Measurements from ENCODE around the gene UIMC1.

DNA sequence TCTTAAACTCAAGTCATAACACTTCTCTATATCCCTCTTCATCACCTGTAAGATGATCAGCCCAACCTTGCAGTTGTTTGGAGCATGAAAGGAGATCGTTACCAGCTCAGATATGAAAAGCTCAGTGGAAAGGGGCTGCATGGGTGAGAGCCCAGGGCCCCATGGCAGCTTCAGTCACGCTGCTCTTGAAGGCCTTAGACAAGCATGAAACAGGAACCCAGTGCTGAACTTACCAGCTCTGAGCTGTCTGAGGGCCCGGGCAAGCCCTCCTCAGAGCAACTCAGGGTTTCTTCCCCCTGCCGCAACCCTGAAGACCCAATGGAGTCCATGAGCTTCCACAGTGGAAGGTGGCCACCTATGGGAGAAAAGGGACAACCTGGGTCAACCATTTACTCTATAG is 110.7 kb downstream of the UIMC1 start:
- TF ChIP-seq, protein P1, sequence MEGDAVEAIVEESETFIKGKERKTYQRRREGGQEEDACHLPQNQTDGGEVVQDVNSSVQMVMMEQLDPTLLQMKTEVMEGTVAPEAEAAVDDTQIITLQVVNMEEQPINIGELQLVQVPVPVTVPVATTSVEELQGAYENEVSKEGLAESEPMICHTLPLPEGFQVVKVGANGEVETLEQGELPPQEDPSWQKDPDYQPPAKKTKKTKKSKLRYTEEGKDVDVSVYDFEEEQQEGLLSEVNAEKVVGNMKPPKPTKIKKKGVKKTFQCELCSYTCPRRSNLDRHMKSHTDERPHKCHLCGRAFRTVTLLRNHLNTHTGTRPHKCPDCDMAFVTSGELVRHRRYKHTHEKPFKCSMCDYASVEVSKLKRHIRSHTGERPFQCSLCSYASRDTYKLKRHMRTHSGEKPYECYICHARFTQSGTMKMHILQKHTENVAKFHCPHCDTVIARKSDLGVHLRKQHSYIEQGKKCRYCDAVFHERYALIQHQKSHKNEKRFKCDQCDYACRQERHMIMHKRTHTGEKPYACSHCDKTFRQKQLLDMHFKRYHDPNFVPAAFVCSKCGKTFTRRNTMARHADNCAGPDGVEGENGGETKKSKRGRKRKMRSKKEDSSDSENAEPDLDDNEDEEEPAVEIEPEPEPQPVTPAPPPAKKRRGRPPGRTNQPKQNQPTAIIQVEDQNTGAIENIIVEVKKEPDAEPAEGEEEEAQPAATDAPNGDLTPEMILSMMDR (IDR thresholded peaks at IDR 0.05; ENCODE audit: insufficient read depth, low read length, poor library complexity, severe bottlenecking), result no peak
- no peak for TF ChIP-seq EZH2phosphoT487 (conservative IDR thresholded peaks at IDR 0.05; ENCODE audit: low read length)

Measured in SU-DHL-6 (cell line).